Measurements from ENCODE around the gene CGREF1. TPM values are rescaled to one million over a fixed set of nuclear protein-coding genes. Genes with fewer than 3 reads are reported as not detected.

CGREF1 gene
- total and polyA plus RNA-seq, 4 donors, result 0.55 to 0.89 (median 0.69) TPM

- H3K27ac ChIP-seq (ENCODE audit: low read depth in 1 of 2, low read length in 1 of 2), result no peak overlapping the region
- ATAC-seq (ENCODE audit: insufficient read depth, low FRiP score) (no peak), DNase-seq (peak in 1 of 3 donors; percentile 4)
- 78 to 85% methylated on average over 6 of the region's 6 CpGs for WGBS, 2 donors
- no peak overlapping the region for H3K4me3 ChIP-seq
- H3K9me3 ChIP-seq (ENCODE audit: control insufficient read depth in 4 of 4, insufficient read depth in 3 of 4, low read length in 3 of 4), result no peaks in the 10 kb centered on the region
- no peak for TF ChIP-seq CTCF (IDR thresholded peaks at IDR 0.05; ENCODE audit: control extremely low read depth, extremely low read depth)
- no peaks in the 10 kb centered on the region for H3K27me3 ChIP-seq (ENCODE audit: control insufficient read depth in 3 of 3, insufficient read depth in 3 of 3, low read length in 2 of 3)
- H3K4me1 ChIP-seq (ENCODE audit: control insufficient read depth in 5 of 5, insufficient read depth in 5 of 5, low read length in 5 of 5), result no peaks in the 10 kb centered on the region
- no peak overlapping the region for H3K9ac ChIP-seq (ENCODE audit: insufficient read depth in 1 of 2, low read length in 2 of 2)
- no peaks in the 10 kb centered on the region for H3K36me3 ChIP-seq (ENCODE audit: control insufficient read depth in 4 of 4, insufficient read depth in 4 of 4, low read length in 4 of 4)
These were observed 35.6 kb upstream of the CGREF1 start for GRCh38 chr2:27154488-27154887.

- TF ChIP-seq CTCF (IDR thresholded peaks at IDR 0.05; ENCODE audit: control extremely low read depth, extremely low read depth), result no peak
- 78 to 80% methylated on average over 2 of the region's 2 CpGs for WGBS, 2 donors
- no peak for ATAC-seq (ENCODE audit: insufficient read depth, low FRiP score)
- Histone ChIP-seq H3K4me3 (no peak overlapping the region), H3K27me3 (ENCODE audit: control insufficient read depth in 3 of 3, insufficient read depth in 3 of 3, low read length in 2 of 3) (no peaks in the 10 kb centered on the region), H3K4me1 (ENCODE audit: control insufficient read depth in 5 of 5, insufficient read depth in 5 of 5, low read length in 5 of 5) (no peaks in the 10 kb centered on the region), H3K9me3 (ENCODE audit: control insufficient read depth in 4 of 4, insufficient read depth in 3 of 4, low read length in 3 of 4) (no peaks in the 10 kb centered on the region), H3K27ac (ENCODE audit: low read depth in 1 of 2, low read length in 1 of 2) (no peak overlapping the region), H3K36me3 (ENCODE audit: control insufficient read depth in 4 of 4, insufficient read depth in 4 of 4, low read length in 4 of 4) (no peaks in the 10 kb centered on the region), H3K9ac (ENCODE audit: insufficient read depth in 1 of 2, low read length in 2 of 2) (no peak overlapping the region)
- DNase-seq, result no peak
These were observed 34.0 kb upstream of the CGREF1 start for GRCh38 chr2:27152796-27153464.

GRCh38 chr2:27152102-27152795, 33.3 kb upstream of the CGREF1 start:
- TF ChIP-seq CTCF (IDR thresholded peaks at IDR 0.05; ENCODE audit: control extremely low read depth, extremely low read depth), result no peak
- no peak overlapping the region for H3K27ac ChIP-seq (ENCODE audit: low read depth in 1 of 2, low read length in 1 of 2)
- DNase-seq, result no peak
- no peak for ATAC-seq (ENCODE audit: insufficient read depth, low FRiP score)
- H3K4me3 ChIP-seq, result no peak overlapping the region
- H3K27me3 ChIP-seq (ENCODE audit: control insufficient read depth in 3 of 3, insufficient read depth in 3 of 3, low read length in 2 of 3), result no peaks in the 10 kb centered on the region
- WGBS, 2 donors, result 81 to 91% methylated on average over 8 of the region's 8 CpGs
- H3K36me3 ChIP-seq (ENCODE audit: control insufficient read depth in 4 of 4, insufficient read depth in 4 of 4, low read length in 4 of 4), result no peaks in the 10 kb centered on the region
- H3K9me3 ChIP-seq (ENCODE audit: control insufficient read depth in 4 of 4, insufficient read depth in 3 of 4, low read length in 3 of 4), result no peaks in the 10 kb centered on the region
- no peaks in the 10 kb centered on the region for H3K4me1 ChIP-seq (ENCODE audit: control insufficient read depth in 5 of 5, insufficient read depth in 5 of 5, low read length in 5 of 5)
- no peak overlapping the region for H3K9ac ChIP-seq (ENCODE audit: insufficient read depth in 1 of 2, low read length in 2 of 2)

Measured in lung (tissue), 12 donors.